NCI-H2171 treated with DMSO at 0.1 percent for 48 hours (cell line): ENCODE data around the gene COG1.
"Not testable (repeated sequence)": the region's sequence is repeated elsewhere in the genome, so short reads cannot be mapped to it uniquely, and the experiment has no call there.

Experiments
- DNase-seq: peaks from one replicate; lab custom pipeline; 2025; lab: John Stamatoyannopoulos, UW

Gene COG1, protein sequence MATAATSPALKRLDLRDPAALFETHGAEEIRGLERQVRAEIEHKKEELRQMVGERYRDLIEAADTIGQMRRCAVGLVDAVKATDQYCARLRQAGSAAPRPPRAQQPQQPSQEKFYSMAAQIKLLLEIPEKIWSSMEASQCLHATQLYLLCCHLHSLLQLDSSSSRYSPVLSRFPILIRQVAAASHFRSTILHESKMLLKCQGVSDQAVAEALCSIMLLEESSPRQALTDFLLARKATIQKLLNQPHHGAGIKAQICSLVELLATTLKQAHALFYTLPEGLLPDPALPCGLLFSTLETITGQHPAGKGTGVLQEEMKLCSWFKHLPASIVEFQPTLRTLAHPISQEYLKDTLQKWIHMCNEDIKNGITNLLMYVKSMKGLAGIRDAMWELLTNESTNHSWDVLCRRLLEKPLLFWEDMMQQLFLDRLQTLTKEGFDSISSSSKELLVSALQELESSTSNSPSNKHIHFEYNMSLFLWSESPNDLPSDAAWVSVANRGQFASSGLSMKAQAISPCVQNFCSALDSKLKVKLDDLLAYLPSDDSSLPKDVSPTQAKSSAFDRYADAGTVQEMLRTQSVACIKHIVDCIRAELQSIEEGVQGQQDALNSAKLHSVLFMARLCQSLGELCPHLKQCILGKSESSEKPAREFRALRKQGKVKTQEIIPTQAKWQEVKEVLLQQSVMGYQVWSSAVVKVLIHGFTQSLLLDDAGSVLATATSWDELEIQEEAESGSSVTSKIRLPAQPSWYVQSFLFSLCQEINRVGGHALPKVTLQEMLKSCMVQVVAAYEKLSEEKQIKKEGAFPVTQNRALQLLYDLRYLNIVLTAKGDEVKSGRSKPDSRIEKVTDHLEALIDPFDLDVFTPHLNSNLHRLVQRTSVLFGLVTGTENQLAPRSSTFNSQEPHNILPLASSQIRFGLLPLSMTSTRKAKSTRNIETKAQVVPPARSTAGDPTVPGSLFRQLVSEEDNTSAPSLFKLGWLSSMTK

DNA sequence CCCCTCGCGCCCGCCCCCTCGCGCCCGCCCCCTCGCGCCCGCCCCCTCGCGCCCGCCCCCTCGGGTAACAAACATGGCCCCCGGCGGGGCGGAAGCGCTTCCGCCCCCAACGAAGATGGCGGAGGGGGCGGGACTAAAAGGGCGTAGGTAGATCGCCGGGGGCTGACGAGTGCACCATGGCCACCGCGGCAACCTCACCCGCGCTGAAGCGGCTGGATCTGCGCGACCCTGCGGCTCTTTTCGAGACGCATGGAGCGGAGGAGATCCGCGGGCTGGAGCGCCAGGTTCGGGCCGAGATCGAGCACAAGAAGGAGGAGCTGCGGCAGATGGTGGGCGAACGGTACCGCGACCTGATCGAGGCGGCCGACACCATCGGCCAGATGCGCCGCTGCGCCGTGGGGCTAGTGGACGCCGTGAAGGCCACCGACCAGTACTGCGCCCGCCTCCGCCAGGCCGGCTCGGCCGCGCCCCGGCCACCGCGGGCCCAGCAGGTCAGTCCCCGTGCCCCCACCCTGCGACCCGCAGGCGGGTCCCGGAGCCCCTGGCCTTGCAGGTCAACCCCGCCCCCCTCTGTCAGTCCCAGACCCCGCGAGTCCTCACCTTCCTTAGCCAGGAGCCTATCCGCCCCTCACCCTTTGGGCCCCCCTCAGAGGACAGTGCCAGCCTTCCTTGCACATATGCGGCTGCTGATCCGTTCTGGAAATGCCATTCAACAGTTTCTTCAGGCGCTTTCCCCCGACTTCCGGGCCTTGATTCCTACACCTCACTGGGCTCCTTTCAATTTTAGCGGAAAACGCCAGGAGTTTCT is at the start of gene COG1:
Gene COG1, plus strand, starts transcription at position 162 of the 808 bp plus-strand sequence. Its CDS starts 15 bp downstream, at position 177.
- DNase-seq, result peak; percentile 86

DNA sequence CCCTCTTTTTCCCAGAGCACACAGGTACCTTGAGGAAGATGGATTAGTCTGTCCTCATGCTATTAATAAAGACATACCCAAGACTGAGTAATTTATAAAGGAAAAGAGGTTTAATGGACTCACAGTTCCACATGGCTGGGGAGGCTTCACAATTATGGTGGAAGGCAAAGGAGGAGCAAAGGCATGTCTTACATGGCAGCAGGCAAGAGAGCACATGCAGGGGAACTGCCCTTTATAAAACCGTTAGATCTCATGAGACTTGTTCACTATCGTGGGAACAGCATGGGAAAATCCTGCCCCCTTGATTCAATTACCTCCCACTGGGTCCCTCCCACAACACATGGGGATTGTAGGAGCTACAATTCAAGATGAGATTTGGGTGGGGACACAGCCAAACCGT is 48.6 kb upstream of the COG1 start:
- not testable (repeated sequence) for DNase-seq

DNA sequence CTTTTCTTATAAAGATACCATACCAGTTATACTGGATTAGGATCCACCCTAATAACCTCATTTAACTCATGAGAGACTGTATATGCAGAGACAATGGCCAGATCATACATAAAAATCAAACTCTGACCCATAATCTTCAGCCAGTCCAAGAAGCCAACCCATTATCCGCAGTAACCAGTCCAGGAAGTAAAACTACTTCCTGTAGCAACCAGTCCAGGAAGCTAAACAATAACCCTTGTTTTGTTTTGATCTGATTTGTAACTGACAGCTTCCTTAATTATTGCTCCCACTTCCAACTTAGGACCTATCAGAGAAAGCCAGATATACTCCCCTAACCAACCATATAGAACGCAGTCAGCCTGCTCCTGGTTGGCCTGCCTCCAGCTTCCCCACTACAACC is 47.2 kb upstream of the COG1 start:
- DNase-seq, result no peak

DNA sequence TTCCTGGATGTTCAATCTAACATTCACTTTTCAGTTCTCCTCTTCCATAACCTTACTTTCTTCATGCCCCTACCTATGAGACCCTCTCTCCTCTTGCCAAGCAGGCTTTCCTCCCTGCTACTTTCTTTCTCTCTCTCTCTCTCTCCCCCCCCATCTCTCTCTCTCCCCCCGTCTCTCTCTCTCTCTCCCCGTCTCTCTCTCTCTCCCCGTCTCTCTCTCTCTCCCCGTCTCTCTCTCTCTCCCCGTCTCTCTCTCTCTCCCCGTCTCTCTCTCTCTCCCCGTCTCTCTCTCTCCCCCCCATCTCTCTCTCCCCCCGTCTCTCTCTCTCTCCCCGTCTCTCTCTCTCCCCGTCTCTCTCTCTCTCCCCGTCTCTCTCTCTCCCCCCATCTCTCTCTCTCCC is 45.1 kb upstream of the COG1 start:
- DNase-seq, result not testable (repeated sequence)

DNA sequence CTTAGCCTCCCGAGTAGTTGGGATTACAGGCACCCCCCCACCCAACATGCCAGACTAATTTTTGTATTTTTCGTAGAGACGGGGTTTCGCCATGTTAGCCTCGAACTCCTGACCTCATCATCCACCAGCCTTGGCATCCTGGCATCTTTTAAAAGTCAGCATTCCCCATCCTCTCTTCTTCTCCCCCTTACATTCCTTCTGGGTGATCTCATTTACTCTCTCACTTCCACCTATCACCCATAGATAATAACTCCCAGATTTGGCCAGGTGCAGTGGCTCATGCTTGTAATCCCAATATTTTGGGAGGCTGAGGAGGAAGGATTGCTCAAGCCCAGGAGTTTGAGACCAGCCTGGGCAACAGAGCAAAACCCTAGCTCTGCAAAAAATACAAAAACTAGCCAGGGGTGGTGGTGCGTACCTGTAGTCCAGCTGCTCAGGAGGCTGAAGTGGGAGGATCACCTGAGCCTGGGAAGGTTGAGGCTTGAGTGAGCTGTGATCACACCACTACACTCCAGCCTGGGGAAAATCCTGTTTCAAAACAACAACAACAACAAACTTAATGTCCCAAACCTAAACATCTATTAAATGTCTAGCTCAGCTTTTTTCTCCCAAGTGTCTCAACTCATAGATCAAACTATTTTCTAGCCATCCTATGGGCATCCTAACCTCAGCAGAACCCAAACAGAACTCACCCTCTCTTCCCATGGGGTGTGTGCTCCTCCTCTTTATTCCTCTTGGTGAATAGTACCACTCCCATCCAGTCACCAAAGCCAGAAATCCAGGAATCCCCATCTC is 44.1 kb upstream of the COG1 start:
- no peak for DNase-seq

DNA sequence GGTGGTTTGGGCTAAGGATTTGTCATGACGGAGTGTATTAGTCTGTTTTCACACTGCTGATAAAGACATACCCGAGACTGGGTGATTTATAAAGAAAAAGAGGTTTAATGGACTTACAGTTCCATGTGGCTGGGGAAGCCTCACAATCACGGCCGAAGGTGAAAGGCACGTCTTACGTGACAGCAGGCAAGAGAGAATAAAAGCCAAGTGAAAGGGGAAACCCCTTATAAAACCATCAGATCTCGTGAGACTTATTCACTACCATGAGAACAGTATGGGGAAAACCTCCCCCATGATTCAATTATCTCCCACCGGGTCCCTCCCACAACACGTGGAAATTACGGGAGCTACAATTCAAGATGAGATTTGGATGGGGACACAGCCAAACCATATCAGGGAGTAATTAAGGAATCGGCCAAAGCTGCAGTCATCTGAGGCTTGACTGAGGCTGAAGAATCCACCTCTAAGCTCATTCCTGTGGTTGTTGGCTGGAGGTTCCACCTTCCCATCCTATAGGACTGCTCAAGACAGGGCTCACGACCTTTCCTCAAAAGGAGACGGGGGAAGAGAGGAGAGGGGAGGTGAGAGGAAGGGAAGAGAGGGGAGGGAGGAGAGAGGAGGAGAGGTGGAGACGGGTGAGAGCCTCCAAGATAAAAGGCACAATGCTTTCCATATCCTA is 42.1 kb upstream of the COG1 start:
- DNase-seq, result not testable (repeated sequence)

DNA sequence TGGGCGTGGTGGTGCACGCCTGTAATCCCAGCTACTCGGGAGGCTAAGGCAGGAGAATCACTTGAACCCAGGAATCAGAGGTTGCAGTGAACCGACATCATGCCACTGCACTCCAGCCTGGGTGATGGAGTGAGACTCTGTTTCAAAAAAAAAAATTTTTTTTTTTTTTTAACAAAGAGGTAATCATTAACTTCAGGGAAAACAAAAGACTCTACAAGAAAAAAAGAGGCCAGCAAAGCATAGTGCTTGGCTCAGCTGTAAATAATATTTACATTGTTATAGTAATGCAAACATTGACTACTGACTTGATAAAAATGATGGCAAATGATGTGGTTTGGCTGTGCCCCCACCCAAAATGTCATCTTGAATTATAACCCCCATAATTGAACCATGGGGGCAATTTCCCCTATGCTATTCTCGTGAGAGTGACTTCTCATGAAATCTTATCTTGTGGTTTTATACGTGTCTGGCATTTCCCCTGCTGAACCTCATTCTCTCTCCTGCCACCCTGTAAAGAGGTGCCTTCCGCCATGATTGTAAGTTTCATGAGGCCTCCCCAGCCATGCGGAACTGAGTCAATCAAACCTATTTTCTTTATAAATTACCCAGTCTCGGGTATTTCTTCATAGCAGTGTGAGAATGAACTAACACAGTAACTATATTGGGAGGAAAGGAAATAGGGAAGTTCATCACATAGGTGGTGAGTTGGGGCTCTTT is 40.8 kb upstream of the COG1 start:
- no peak for DNase-seq

DNA sequence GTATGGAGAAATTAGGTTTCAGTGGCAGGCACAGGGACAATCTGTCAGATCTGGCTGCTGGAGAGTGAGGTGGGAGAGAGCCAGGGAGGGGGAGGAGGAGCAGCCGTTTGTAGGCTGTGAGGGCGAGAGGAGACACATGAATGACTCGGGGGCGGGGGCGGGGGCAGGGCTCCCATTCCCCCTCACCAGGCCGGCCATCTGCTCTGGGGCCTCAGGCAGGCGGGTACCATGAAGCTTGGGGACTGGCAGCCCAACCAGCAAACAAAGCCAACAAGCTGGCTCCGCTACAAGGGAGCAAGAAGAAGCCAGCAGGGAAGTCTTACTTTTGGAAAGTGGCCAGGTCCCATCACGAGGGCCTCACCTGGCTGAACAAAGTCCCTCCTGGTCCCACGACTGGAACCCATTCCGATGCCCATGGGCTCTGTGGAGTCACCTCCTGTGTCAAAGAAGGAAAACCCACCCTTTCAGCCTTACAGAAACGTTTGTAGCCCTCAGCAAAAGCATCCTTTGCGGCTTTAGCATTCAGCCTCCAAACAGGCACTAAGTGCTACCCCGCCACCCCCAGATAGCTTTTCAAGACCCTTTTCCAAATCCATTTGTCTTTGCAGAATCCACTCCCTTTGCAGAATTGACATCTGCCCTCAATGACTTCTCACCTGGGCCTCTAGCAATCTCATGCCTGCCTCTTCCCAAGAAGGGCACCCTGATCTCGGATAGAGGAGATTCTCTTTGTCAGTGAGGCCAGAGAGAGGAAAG is 37.3 kb upstream of the COG1 start:
- DNase-seq, result peak; percentile 98

DNA sequence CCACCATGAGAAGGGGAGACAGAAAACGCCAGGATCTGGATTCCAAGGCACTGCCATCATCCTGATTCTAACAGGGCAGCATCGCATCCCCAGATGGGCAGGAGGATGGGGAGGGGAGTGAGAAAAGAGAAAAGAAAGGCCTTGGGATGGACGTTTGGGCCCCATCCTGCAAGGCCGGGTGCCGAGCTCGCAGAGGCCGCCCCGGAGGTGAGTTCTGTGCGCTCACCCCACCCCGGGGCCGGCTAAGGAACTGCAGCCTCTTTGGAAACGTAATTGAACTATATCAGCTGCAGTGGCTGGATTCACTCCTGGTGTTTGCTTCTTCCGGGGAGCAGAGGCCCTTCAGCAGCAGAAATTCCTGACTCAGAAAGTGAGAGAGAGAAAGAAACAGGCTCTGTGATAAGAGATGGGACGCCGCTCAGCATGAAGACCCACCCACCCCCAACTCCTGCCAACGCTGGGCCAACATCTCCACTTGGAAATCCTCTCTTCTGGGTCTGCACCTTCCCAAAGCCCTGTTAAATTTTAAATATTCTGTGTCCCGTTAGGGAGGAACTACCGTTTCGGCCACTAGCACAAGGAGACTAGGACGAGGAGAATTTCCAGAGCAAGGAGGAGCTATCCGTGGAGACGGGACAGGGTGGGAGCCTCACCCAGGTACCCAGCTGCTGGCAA is 36.6 kb upstream of the COG1 start:
- peak; percentile 84 for DNase-seq

DNA sequence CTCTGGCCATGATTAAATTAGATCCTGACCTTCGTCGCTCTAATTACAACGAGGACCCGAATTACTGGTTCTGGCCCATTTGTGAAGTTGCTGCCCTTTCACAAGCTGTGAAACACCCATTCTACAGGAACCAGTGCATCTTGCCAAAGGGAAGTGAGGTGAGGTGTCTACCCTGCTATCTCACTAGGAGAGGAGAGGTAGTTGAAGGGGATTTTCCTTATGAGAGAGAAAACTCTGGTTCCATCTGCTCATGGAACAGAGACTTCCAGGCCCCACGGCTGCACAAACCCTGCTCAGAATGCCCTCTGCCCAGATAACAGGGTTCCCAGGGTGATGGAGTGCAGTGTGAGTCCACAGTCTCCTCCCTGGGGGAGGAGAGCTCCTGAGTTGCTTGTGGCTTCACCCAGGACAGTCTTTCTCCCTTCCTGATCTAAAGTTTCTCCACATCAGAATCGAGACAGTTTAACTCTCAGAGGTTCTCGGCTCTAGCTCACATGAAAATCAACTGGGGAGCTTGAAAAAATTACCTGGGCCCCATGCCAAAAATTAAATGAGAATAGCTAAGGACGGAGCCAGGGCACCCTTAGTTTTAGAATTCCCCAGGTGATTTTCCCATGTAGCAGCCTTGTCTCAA is 35.9 kb upstream of the COG1 start:
- peak; percentile 99 for DNase-seq

DNA sequence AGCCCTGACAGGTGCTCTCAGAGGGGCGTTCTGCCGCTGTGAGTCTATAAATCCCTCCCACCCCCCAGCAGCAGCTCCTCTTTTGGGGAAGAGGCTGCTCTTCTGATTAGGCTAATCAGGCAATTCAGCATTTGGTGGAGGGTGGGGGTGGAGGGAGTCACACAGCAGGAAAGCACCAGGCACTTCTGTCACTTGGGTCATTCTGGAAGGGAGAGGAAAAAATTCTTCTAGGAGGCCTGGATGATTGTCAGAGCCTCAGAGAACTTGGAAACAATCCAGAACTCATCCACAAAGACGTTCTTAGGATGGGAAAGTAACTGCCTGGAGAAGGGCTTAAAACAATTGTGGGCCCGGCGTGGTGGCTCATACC is 35.3 kb upstream of the COG1 start:
- peak; percentile 99 for DNase-seq

DNA sequence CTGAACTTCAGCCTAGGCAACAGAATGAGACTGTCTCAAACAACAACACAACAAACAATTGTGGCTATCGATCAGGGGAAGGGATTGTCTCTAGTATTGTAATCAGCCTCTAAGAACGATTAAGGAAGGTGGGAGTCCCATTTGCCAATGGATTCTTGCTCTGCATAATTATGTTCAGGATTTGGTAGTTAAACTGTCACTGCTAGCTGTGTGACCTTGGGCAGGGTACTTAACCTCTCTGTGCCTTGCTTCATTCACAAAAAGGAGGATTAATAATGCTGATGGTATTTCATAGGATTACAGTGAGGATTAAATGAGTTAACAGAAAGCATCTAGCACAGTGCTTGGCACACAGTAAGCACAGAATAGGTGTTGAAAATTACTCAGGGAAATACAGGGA is 34.7 kb upstream of the COG1 start:
- no peak for DNase-seq

DNA sequence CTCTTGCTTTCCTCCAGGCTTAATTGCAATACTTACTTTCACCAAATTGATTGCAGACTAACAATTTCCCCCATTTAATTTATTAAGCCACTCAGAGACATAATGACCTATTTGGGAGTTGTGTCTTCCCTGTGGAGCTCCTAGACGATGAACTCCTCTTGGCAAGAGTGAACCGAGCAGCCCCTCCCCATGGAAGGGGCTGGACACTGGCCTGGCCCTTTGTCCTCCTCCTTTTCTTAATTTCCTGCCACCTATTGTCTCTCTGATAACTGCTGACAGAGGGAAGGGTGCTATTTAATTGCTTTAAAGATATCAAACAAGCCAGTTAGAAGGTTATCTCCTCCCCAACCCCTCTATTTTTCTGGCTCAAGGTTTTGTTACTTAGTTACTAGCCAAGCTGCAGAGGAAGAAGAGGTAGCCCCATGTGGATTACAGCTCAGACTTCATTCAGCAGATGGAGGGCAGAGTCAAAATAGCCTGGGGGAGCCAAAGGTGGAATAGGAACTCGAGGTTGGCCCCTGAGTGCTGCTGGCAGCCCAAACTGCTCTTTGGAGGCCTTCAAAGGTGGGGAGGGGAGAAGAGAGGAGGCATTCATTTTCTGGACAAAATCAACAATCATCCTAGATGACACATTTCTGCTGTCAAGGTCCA is 31.8 kb upstream of the COG1 start:
- no peak for DNase-seq

DNA sequence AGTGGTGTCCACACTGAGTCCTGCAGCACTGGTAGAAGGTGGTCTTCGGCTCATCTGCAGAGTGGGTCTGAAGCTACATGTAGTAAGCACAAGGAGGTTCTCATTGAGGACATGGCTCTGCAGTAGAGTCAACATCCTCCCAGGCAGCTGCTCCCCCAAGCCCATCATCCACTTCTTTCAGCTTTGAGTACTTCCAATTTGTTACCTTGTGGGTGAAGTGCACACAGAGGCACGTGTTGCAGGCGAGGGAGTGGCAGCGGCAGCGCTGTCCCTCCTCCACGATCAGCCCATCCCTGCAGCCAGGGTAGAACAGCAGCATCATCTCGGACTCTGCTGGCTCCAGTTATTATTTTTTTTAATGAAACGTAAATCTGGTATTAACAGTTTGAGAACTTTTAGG is 29.8 kb upstream of the COG1 start:
- DNase-seq, result no peak

DNA sequence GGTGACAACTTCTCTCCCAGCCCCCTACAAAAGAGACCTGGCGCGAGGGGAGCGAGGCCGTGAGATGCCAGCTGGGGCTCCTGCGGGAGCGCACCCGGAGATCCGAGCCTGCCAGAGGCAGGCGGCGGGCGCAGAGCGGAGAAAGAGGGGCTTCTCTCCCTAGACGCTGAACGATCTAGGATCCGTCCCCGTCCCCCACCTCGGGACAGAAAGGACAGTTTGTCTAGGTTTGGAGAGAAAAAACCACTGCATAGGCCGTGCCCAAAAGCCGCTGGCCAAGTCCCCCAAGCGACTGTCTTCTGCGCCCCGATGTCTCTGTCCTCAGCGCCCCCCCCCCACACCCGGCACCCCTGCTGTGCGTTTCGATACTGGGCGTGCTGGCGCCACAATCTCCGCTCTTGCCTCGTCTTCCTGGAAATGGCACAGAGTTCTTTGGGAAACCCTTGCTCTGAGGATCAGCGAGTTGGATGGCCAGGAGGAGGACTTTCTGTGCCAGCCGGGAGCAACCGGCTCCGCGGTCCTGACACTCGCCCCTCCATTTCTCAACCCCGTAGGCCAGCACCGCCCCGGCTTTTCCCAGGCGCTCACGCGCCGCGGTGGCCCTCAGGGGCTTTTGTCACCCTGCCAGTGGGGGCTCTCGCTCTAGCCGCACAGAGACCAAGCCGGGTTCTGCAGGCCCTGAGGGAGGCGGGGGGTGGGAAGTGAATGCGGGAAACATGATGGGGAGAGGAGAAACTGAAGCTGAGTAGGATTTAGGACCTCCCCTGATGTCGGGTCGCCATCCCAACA is 27.0 kb upstream of the COG1 start:
- no peak for DNase-seq

DNA sequence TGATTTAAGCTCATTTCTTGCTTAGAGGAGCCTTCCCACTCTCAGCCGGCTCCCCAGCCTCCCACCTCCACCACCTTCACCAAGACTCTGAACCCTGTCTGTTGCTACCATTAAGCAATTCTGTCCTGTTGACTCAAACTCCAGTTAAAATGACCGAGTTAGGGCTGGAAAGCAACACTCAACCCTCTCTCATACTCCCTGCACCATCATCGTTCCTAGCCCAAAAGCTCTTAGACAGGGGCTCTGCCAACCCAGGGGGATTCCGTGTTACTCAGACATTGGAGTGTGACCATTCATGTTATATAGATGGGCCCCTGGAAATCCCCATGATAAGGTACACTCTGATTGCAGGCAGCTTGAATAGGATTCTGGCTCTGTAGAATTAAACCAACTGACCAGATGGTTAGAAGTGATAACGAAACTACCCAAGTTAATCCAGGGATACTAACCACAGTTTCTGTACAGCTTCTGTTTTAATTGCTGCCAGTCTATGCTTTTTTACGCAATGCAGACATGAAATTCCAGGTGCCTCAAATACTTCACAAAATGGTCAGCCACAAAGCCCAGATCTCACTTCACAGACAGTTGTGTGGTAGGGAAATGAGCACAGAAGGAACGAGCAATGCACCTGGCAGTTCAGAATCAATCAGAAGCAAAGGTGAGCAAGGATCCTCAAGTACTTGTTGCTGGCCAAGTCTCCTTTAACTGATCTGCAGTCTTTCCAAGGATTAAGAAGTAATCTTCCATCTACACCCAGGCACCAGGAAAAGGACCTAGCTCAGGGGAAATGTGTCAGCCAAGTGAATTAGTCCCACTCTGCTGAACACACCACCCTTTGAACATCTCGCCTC is 25.9 kb upstream of the COG1 start:
- DNase-seq, result no peak
